Vagina (tissue), 2 donors: Measurements from ENCODE around the gene EGFR.

Source experiments
- CTCF ChIP-seq, 3 experiments: fragments of 450-650 bp in 2 of 3; fragments of 200-600 bp in 1 of 3; sonication (generic) in 1 of 3; IDR thresholded peaks; one replicate each; pipeline ENCODE4 v1.5.1; 2017 to 2019; ENCODE audit warnings: antibody characterized with exemption in 3 of 3, mild to moderate bottlenecking in 2 of 3, moderate library complexity in 2 of 3
- POLR2A ChIP-seq, 2 donors: fragments of 450-650 bp; IDR thresholded peaks; one replicate each; pipeline ENCODE4 v1.6.1; 2017; ENCODE audit warnings: antibody characterized with exemption in 2 of 2, mild to moderate bottlenecking in 2 of 2, moderate library complexity in 2 of 2

DNA sequence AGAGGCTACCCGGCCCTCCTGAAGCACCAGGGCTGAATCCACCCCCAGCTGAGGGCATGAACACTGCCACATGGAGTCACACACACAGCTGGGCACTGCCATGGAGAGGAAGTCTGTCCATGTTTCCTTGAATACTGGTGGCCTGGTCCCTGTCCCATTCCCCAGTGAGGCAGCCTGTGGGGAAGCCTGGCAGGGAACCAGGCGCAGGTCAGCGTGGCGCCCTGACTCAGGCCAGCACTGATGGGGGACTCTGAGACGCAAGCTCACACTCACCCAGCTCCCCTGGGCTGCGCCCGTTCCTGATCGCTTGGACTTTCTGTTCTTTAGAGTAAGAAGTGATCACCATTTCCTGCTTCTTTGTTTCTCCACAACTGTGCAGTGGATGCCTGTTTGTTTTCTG is 128.3 kb downstream of the EGFR start:
- TF ChIP-seq CTCF (IDR thresholded peaks at IDR 0.05) (no peak), POLR2A (IDR thresholded peaks at IDR 0.05) (no peak)
